CD4-positive, CD25-positive, alpha-beta regulatory T cell (primary cell): ENCODE results near the gene CAPN5. TPM values are rescaled to one million over a fixed set of nuclear protein-coding genes. Genes with fewer than 3 reads are reported as not detected.
A peak's percentile ranks its signal among the peaks of the same experiment; 100 is the strongest.

Experiments used
- ATAC-seq, 2 donors: fragments of 150-1000 bp; cut with Tn5 transposase; one replicate each; pipeline ENCODE4 v1.10.0; 2021; ENCODE audit warnings: low read depth in 2 of 2, moderate number of reproducible peaks in 2 of 2, moderate library complexity in 1 of 2
- DNase-seq, 3 donors: peaks; one replicate each; pipeline versions ENCODE4 v3.0.0 to v3.0.0-alpha.2; 2012 to 2022; ENCODE audit warnings: mixed read lengths in 1 of 3
- H3K27ac ChIP-seq: one replicate; pipeline ENCODE4 v1.7.0; 2013; ENCODE audit warnings: mild to moderate bottlenecking, low read length; ENCODE audit not compliant: insufficient read depth, poor library complexity, severe bottlenecking
- H3K27me3 ChIP-seq: one replicate; pipeline ENCODE4 v1.7.0; 2013; ENCODE audit warnings: low read length; ENCODE audit not compliant: control insufficient read depth, insufficient read depth
- H3K36me3 ChIP-seq: one replicate; pipeline ENCODE4 v1.7.0; 2013; ENCODE audit warnings: mild to moderate bottlenecking, low read length, moderate library complexity; ENCODE audit not compliant: control insufficient read depth, insufficient read depth
- H3K4me1 ChIP-seq: 2 replicates; pipeline ENCODE4 v1.7.0; 2013; ENCODE audit warnings: mild to moderate bottlenecking, low read length; ENCODE audit not compliant: insufficient read depth, control insufficient read depth, poor library complexity, severe bottlenecking
- H3K4me3 ChIP-seq: one replicate; pipeline ENCODE4 v1.7.0; 2013; ENCODE audit warnings: low read depth, mild to moderate bottlenecking, low read length, moderate library complexity
- H3K9me3 ChIP-seq, 2 experiments: 1 replicate in 1 of 2; 2 replicates in 1 of 2; pipeline ENCODE4 v1.7.0; 2013; ENCODE audit warnings: low read length in 2 of 2, mild to moderate bottlenecking in 1 of 2, moderate library complexity in 1 of 2; ENCODE audit not compliant: control insufficient read depth in 2 of 2
- H3K27ac Mint-ChIP-seq, 3 donors: one replicate each; pipeline ENCODE4 v1.8.0; 2020 to 2022; ENCODE audit warnings: mild to moderate bottlenecking in 3 of 3, mixed read lengths in 3 of 3, moderate library complexity in 2 of 3
- H3K27me3 Mint-ChIP-seq: one replicate; pipeline ENCODE4 v1.8.0; 2022; ENCODE audit warnings: mild to moderate bottlenecking, mixed read lengths
- H3K36me3 Mint-ChIP-seq: one replicate; pipeline ENCODE4 v1.8.0; 2020; ENCODE audit warnings: mixed read lengths
- H3K4me1 Mint-ChIP-seq, 4 donors: one replicate each; pipeline ENCODE4 v1.8.0; 2020 to 2022; ENCODE audit warnings: mixed read lengths in 4 of 4, mild to moderate bottlenecking in 1 of 4
- H3K4me3 Mint-ChIP-seq, 4 donors: one replicate each; pipeline ENCODE4 v1.8.0; 2020 to 2022; ENCODE audit warnings: mild to moderate bottlenecking in 4 of 4, mixed read lengths in 4 of 4, moderate library complexity in 3 of 4
- H3K9me3 Mint-ChIP-seq, 7 donors: one replicate each; pipeline ENCODE4 v1.8.0; 2020 to 2022; ENCODE audit warnings: mixed read lengths in 7 of 7, mild to moderate bottlenecking in 3 of 7, moderate library complexity in 2 of 7
- polyA plus RNA-seq, 4 donors: library from polyadenylated mRNA; unstranded; fragments of 300-500 nt; fragmentation: Illumina TruSeq; gene quantifications; one replicate each; pipeline ENCODE4 v1.2.3, GENCODE V29; 2021
- total RNA-seq: library from RNA; stranded (reverse); gene quantifications from one replicate; pipeline ENCODE4 v1.2.3, GENCODE V29; 2022

Gene CAPN5
- total and polyA plus RNA-seq, 5 donors from 2014 or later: 0.74 to 2.8 (median 1.2) TPM

- Mint-ChIP-seq H3K4me3 (no peak overlapping the region), H3K4me1 (peaks cover 0 to 31% (median 19%) of the 10 kb centered on the region in 4 donors), H3K27ac (peak overlapping the region in 2 of 3 donors; percentile 9 to 46), H3K27me3 (no peaks in the 10 kb centered on the region), H3K9me3 (no peaks in the 10 kb centered on the region), H3K36me3 (no peaks in the 10 kb centered on the region)
- ATAC-seq (no peak), DNase-seq (no peak)
- H3K27me3 ChIP-seq: no peaks in the 10 kb centered on the region
- H3K27ac ChIP-seq: no peak overlapping the region
- peaks cover 31% of the 10 kb centered on the region for H3K4me1 ChIP-seq
- H3K36me3 ChIP-seq: no peaks in the 10 kb centered on the region
- H3K4me3 ChIP-seq: no peak overlapping the region
- H3K9me3 ChIP-seq: no peaks in the 10 kb centered on the region
Observed at GRCh38 chr11:77154381-77155081, 87.8 kb downstream of the CAPN5 start.

GRCh38 chr11:77155082-77155475, 88.3 kb downstream of the CAPN5 start:
- H3K27me3 Mint-ChIP-seq: no peaks in the 10 kb centered on the region
- no peaks in the 10 kb centered on the region for H3K36me3 ChIP-seq
- peaks cover 31% of the 10 kb centered on the region for H3K4me1 ChIP-seq
- DNase-seq: no peak
- H3K4me1 Mint-ChIP-seq: peaks cover 0 to 31% (median 19%) of the 10 kb centered on the region in 4 donors
- H3K27ac ChIP-seq: no peak overlapping the region
- H3K27me3 ChIP-seq: no peaks in the 10 kb centered on the region
- H3K9me3 Mint-ChIP-seq: no peaks in the 10 kb centered on the region
- no peak overlapping the region for H3K4me3 ChIP-seq
- ATAC-seq: no peak
- H3K9me3 ChIP-seq: no peaks in the 10 kb centered on the region
- peak overlapping the region in 1 of 4 donors; percentile 25 for H3K4me3 Mint-ChIP-seq
- H3K36me3 Mint-ChIP-seq: no peaks in the 10 kb centered on the region
- H3K27ac Mint-ChIP-seq: peak overlapping the region in 1 of 3 donors; percentile 9

GRCh38 chr11:77155556-77156130, 88.9 kb downstream of the CAPN5 start:
- H3K27me3 ChIP-seq: no peaks in the 10 kb centered on the region
- no peaks in the 10 kb centered on the region for H3K9me3 ChIP-seq
- H3K4me1 Mint-ChIP-seq: peaks cover 0 to 31% (median 19%) of the 10 kb centered on the region in 4 donors
- H3K4me3 Mint-ChIP-seq: peak overlapping the region in 1 of 4 donors; percentile 25
- no peak overlapping the region for H3K4me3 ChIP-seq
- H3K4me1 ChIP-seq: peaks cover 31% of the 10 kb centered on the region
- no peaks in the 10 kb centered on the region for H3K27me3 Mint-ChIP-seq
- ATAC-seq: no peak
- H3K36me3 ChIP-seq: no peaks in the 10 kb centered on the region
- no peaks in the 10 kb centered on the region for H3K36me3 Mint-ChIP-seq
- no peak overlapping the region for H3K27ac Mint-ChIP-seq
- no peaks in the 10 kb centered on the region for H3K9me3 Mint-ChIP-seq
- no peak overlapping the region for H3K27ac ChIP-seq
- no peak for DNase-seq

- Mint-ChIP-seq H3K9me3 (no peaks in the 10 kb centered on the region), H3K4me1 (peaks cover 0 to 26% (median 16%) of the 10 kb centered on the region in 4 donors), H3K36me3 (no peaks in the 10 kb centered on the region), H3K4me3 (no peak overlapping the region), H3K27ac (peak overlapping the region in 1 of 3 donors; percentile 12), H3K27me3 (no peaks in the 10 kb centered on the region)
- no peak overlapping the region for H3K4me3 ChIP-seq
- H3K9me3 ChIP-seq: no peaks in the 10 kb centered on the region
- H3K4me1 ChIP-seq: peaks cover 27% of the 10 kb centered on the region
- H3K27me3 ChIP-seq: no peaks in the 10 kb centered on the region
- DNase-seq: no peak
- ATAC-seq: no peak
- no peak overlapping the region for H3K27ac ChIP-seq
- H3K36me3 ChIP-seq: no peaks in the 10 kb centered on the region
Observed at GRCh38 chr11:77156396-77157195, 89.8 kb downstream of the CAPN5 start.

- Mint-ChIP-seq H3K36me3 (no peaks in the 10 kb centered on the region), H3K27ac (no peak overlapping the region), H3K4me3 (no peak overlapping the region), H3K9me3 (peaks cover 0 to 2% (median 0%) of the 10 kb centered on the region in 7 donors), H3K4me1 (peaks cover 0 to 10% (median 5%) of the 10 kb centered on the region in 4 donors), H3K27me3 (no peaks in the 10 kb centered on the region)
- Histone ChIP-seq H3K4me1 (peaks cover 11% of the 10 kb centered on the region), H3K27me3 (no peaks in the 10 kb centered on the region), H3K4me3 (no peak overlapping the region), H3K9me3 (no peaks in the 10 kb centered on the region), H3K36me3 (no peaks in the 10 kb centered on the region), H3K27ac (no peak overlapping the region)
- DNase-seq (no peak), ATAC-seq (no peak)
Observed at GRCh38 chr11:77158041-77158695, 91.4 kb downstream of the CAPN5 start.

GRCh38 chr11:77159219-77159936, 92.6 kb downstream of the CAPN5 start:
- no peak for ATAC-seq
- H3K4me1 ChIP-seq: no peaks in the 10 kb centered on the region
- no peaks in the 10 kb centered on the region for H3K27me3 ChIP-seq
- H3K36me3 Mint-ChIP-seq: no peaks in the 10 kb centered on the region
- no peaks in the 10 kb centered on the region for H3K9me3 ChIP-seq
- no peak for DNase-seq
- H3K27ac ChIP-seq: no peak overlapping the region
- H3K27ac Mint-ChIP-seq: no peak overlapping the region
- H3K27me3 Mint-ChIP-seq: no peaks in the 10 kb centered on the region
- peaks cover 0 to 4% (median 1%) of the 10 kb centered on the region in 4 donors for H3K4me1 Mint-ChIP-seq
- H3K4me3 Mint-ChIP-seq: no peak overlapping the region
- H3K36me3 ChIP-seq: no peaks in the 10 kb centered on the region
- H3K9me3 Mint-ChIP-seq: peaks cover 0 to 2% (median 0%) of the 10 kb centered on the region in 7 donors
- no peak overlapping the region for H3K4me3 ChIP-seq

- no peak overlapping the region for H3K27ac Mint-ChIP-seq
- Histone ChIP-seq H3K9me3 (no peaks in the 10 kb centered on the region), H3K27ac (no peak overlapping the region), H3K4me1 (no peaks in the 10 kb centered on the region), H3K4me3 (no peak overlapping the region), H3K36me3 (no peaks in the 10 kb centered on the region), H3K27me3 (no peaks in the 10 kb centered on the region)
- H3K36me3 Mint-ChIP-seq: no peaks in the 10 kb centered on the region
- no peaks in the 10 kb centered on the region for H3K4me1 Mint-ChIP-seq
- no peak for ATAC-seq
- DNase-seq: no peak
- H3K27me3 Mint-ChIP-seq: no peaks in the 10 kb centered on the region
- H3K4me3 Mint-ChIP-seq: no peak overlapping the region
- peaks cover 0 to 2% (median 0%) of the 10 kb centered on the region in 7 donors for H3K9me3 Mint-ChIP-seq
Observed at GRCh38 chr11:77159937-77160495, 93.2 kb downstream of the CAPN5 start.
